Esophagus squamous epithelium (tissue), 4 donors: ENCODE measurements around the gene MYOZ2.

ENCODE experiments used
- CTCF ChIP-seq, 6 experiments: fragments of 450-650 bp in 4 of 6; fragments of 200-600 bp in 2 of 6; sonication (generic) in 2 of 6; IDR thresholded peaks; one replicate each; pipeline ENCODE4 v1.5.1; 2016 to 2019; ENCODE audit warnings: antibody characterized with exemption in 6 of 6, mild to moderate bottlenecking in 4 of 6, moderate library complexity in 4 of 6
- POLR2A ChIP-seq, 4 donors: fragments of 450-650 bp; IDR thresholded peaks; one replicate each; pipeline ENCODE4 v1.6.1; 2017; ENCODE audit warnings: antibody characterized with exemption in 4 of 4, mild to moderate bottlenecking in 4 of 4, moderate library complexity in 3 of 4

DNA sequence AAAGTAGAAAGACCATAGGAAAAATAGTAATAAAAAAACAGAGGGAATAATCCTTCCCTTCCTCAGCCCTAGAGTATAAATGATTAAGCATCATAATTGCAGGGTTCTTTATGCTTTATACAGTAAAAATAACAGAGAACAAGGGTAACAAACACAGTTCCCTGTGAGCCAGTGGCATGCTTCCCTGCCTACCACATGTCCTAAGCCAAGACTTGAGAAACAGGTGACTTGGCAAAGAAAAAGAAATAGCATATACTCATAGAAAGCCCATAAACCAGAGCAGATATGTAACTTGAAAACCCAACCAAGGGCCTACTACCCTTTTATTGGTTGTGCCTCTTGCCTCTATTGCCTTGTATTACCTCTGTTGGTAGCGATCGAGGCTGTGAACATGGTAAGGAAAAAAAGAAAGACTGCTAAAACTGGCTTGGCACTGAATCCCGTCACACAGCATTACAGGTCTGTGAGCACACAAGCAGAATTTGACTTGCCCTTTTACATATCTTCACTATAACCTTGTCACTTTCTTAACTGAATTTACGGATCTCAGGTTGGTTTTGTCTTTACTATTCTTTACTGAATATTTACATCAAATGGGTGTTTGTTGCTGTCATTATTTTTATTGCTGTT is 30.9 kb upstream of the MYOZ2 start:
- TF ChIP-seq CTCF (IDR thresholded peaks at IDR 0.05), result no peak
- no peak for TF ChIP-seq POLR2A (IDR thresholded peaks at IDR 0.05)
